Natural killer cell (primary cell): ENCODE data around the gene ACTR2. TPM values are rescaled to one million over a fixed set of nuclear protein-coding genes. Genes with fewer than 3 reads are reported as not detected.

ENCODE experiments used
- ATAC-seq, 3 donors: fragments of 150-1000 bp in 2 of 3; fragments of 200-7000 bp in 1 of 3; cut with Tn5 transposase; 1 replicate in 1 of 3; 2 replicates in 2 of 3; pipeline ENCODE4 v1.10.0; 2021; ENCODE audit warnings: mild to moderate bottlenecking in 2 of 3, moderate library complexity in 2 of 3
- DNase-seq, 2 donors: peaks; one replicate each; pipeline versions ENCODE4 v3.0.0 to v3.0.0-alpha.2; 2013 to 2021; ENCODE audit warnings: mixed read lengths in 1 of 2
- H3K27ac ChIP-seq: one replicate; pipeline ENCODE4 v1.5.1; 2013; ENCODE audit warnings: mild to moderate bottlenecking, low read length
- H3K27me3 ChIP-seq: one replicate; pipeline ENCODE4 v1.6.1; 2013; ENCODE audit warnings: low read length; ENCODE audit not compliant: control insufficient read depth, insufficient read depth
- H3K36me3 ChIP-seq: one replicate; pipeline ENCODE4 v1.6.1; 2013; ENCODE audit warnings: low read length; ENCODE audit not compliant: control insufficient read depth, insufficient read depth
- H3K4me1 ChIP-seq: one replicate; pipeline ENCODE4 v1.6.1; 2013; ENCODE audit warnings: low read length; ENCODE audit not compliant: control insufficient read depth, insufficient read depth
- H3K4me3 ChIP-seq: one replicate; pipeline ENCODE4 v1.5.1; 2013; ENCODE audit warnings: low read length
- H3K9me3 ChIP-seq: one replicate; pipeline ENCODE4 v1.6.1; 2013; ENCODE audit warnings: low read length; ENCODE audit not compliant: control insufficient read depth, insufficient read depth
- H3K27ac Mint-ChIP-seq, 2 donors: one replicate each; pipeline ENCODE4 v1.8.0; 2022; ENCODE audit warnings: mild to moderate bottlenecking in 2 of 2, mixed read lengths in 2 of 2, moderate library complexity in 1 of 2
- H3K27me3 Mint-ChIP-seq, 2 donors: one replicate each; pipeline ENCODE4 v1.8.0; 2022; ENCODE audit warnings: low read depth in 2 of 2, mixed read lengths in 2 of 2
- H3K36me3 Mint-ChIP-seq: one replicate; pipeline ENCODE4 v1.8.0; 2022; ENCODE audit warnings: mixed read lengths
- H3K4me1 Mint-ChIP-seq, 2 donors: one replicate each; pipeline ENCODE4 v1.8.0; 2022; ENCODE audit warnings: mixed read lengths in 2 of 2
- H3K4me3 Mint-ChIP-seq: one replicate; pipeline ENCODE4 v1.8.0; 2022; ENCODE audit warnings: mild to moderate bottlenecking, moderate library complexity, mixed read lengths
- H3K9me3 Mint-ChIP-seq, 2 donors: one replicate each; pipeline ENCODE4 v1.8.0; 2022; ENCODE audit warnings: mixed read lengths in 2 of 2
- CTCF ChIP-seq: fragments of 200-600 bp; IDR thresholded peaks from one replicate; pipeline ENCODE4 v1.8.0; 2022; ENCODE audit warnings: antibody characterized with exemption
- WGBS: methylation state at CpG from one replicate; pipeline ENCODE4 v1.1.7; 2013; ENCODE audit warnings: missing lambda C conversion rate; ENCODE audit not compliant: insufficient coverage; 5-methylcytosine and 5-hydroxymethylcytosine counted together
- intact Hi-C: fragments of 100-400 bp; cut with micrococcal nuclease; formaldehyde crosslinking; loops from one replicate; pipeline ENCODE4 v1.14.2; 2022
- total RNA-seq, 4 donors: library from RNA; stranded (reverse); fragments of 120-200 nt in 1 of 4; gene quantifications; one replicate each; pipeline versions ENCODE4 v1.2.3 to v1.2.4, GENCODE V29; 2013 to 2022

ACTR2 gene
- total RNA-seq, 3 donors from 2014 or later (not counting 1 experiment from before 2014, with no cell fraction given) = 346 to 404 (median 403) TPM

- Mint-ChIP-seq H3K4me3 (no peak overlapping the region), H3K27ac (peak overlapping the region; percentile 60 to 72), H3K9me3 (no peaks in the 10 kb centered on the region), H3K4me1 (peaks cover 30 to 34% of the 10 kb centered on the region in 2 donors), H3K27me3 (no peaks in the 10 kb centered on the region), H3K36me3 (peaks cover 8% of the 10 kb centered on the region)
- H3K4me1 ChIP-seq = no peaks in the 10 kb centered on the region
- no peak overlapping the region for H3K4me3 ChIP-seq
- no peaks in the 10 kb centered on the region for H3K27me3 ChIP-seq
- H3K9me3 ChIP-seq = no peaks in the 10 kb centered on the region
- intact Hi-C loops = no loop called here
- H3K27ac ChIP-seq = no peak overlapping the region
- no peak for TF ChIP-seq CTCF
- H3K36me3 ChIP-seq = peaks cover 68% of the 10 kb centered on the region
- no peak for DNase-seq
- 100% methylated on average over 1 of the region's 3 CpGs for WGBS
- ATAC-seq = no peak
Observed at GRCh38 chr2:65261676-65262075, 34.0 kb downstream of the ACTR2 start.

- peaks cover 22 to 30% of the 10 kb centered on the region in 2 donors for H3K4me1 Mint-ChIP-seq
Observed at GRCh38 chr2:65263262-65263661, 35.6 kb downstream of the ACTR2 start.

GRCh38 chr2:65263986-65264385 is 36.4 kb downstream of the ACTR2 start:
- ATAC-seq = no peak
- peaks cover 78% of the 10 kb centered on the region for H3K36me3 ChIP-seq
- H3K4me1 ChIP-seq = no peaks in the 10 kb centered on the region
- H3K36me3 Mint-ChIP-seq = peaks cover 15% of the 10 kb centered on the region
- H3K9me3 ChIP-seq = no peaks in the 10 kb centered on the region
- TF ChIP-seq CTCF = no peak
- peak overlapping the region; percentile 30 to 39 for H3K27ac Mint-ChIP-seq
- H3K27ac ChIP-seq = no peak overlapping the region
- H3K27me3 ChIP-seq = no peaks in the 10 kb centered on the region
- H3K4me3 Mint-ChIP-seq = no peak overlapping the region
- H3K9me3 Mint-ChIP-seq = no peaks in the 10 kb centered on the region
- intact Hi-C loops = no loop called here
- no peak overlapping the region for H3K4me3 ChIP-seq
- WGBS = 96% methylated on average over 7 of the region's 7 CpGs
- no peaks in the 10 kb centered on the region for H3K27me3 Mint-ChIP-seq
- no peak for DNase-seq
- H3K4me1 Mint-ChIP-seq = peaks cover 25 to 37% of the 10 kb centered on the region in 2 donors

More at GRCh38 chr2:65263262-65263661, 35.6 kb downstream of the ACTR2 start:
- Mint-ChIP-seq H3K36me3 (peaks cover 8% of the 10 kb centered on the region), H3K9me3 (no peaks in the 10 kb centered on the region), H3K27ac (no peak overlapping the region), H3K27me3 (no peaks in the 10 kb centered on the region), H3K4me3 (no peak overlapping the region)
- no peaks in the 10 kb centered on the region for H3K9me3 ChIP-seq
- 100% methylated on average over 1 of the region's 1 CpG for WGBS
- no peak overlapping the region for H3K4me3 ChIP-seq
- H3K4me1 ChIP-seq = no peaks in the 10 kb centered on the region
- DNase-seq = no peak
- intact Hi-C loops = no loop called here
- TF ChIP-seq CTCF = no peak
- peaks cover 77% of the 10 kb centered on the region for H3K36me3 ChIP-seq
- ATAC-seq = no peak
- no peak overlapping the region for H3K27ac ChIP-seq
- H3K27me3 ChIP-seq = no peaks in the 10 kb centered on the region
